ENCODE results near the gene SOCS7.

SOCS7 gene

DNA sequence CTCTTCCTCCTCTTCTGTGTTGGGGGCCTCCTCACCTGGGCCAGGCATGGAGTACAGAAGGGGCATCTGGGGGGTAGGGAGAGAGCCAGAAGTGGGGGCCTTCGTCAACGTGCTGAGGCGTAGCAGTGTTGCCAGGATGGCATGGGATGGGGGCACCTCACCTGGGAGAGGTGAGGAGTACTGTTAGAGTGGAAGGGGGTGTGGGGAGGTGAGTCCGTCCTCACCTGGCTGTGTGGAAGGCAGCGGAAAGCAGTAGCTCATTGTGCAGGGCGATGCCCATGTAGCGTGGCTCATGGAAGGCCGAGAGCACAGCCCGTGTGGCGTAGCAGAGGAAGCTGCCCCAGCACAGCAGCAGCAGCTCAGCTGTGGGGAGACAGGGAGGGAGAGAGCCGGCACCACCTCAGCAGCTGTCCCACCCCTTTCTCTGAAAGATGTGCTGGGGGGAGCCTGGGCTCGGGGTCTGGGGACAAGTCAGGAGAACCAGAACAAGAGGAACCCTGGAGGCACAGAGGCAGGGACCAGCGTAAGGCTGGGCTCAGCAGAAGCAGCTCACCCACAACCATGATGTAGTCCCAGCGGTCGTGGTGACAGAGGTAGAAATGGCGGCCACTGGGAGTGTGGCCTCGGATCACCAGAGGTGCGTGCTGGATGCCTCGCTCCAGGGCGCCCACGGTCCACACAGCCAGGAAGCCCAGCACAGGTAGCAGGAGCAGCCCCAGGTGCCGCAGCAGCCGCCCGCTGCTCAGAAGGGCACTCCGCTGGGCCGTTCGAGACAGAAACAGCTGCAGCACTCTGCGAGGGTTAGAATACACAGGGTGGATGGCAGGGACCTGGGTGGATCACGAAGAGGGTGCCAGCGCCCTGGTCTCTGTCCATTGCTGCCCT is 16.9 kb upstream of the SOCS7 start:
- DNase-seq (ENCODE audit: low read depth, low spot score) = no peak

DNA sequence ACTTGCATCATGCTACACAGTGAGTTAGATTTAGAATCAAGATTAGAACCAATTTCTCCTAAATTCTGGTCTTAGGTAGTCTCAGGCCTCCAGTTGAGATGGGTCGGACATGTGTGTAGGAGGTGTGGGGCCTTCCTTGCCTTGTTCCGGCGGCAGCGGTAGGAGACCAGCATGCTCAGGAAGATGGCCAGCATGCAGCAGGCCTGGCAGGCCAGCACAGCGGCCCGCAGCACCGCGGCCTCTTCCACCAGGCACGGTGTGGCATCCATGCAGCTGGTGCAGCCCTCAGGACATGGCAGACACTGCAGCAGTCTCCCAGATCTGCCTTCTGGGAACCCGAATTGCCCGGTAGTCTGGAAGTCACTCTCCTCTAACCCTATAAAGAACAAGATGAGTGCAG is 14.8 kb upstream of the SOCS7 start:
- DNase-seq (ENCODE audit: low read depth, low spot score) = no peak

DNA sequence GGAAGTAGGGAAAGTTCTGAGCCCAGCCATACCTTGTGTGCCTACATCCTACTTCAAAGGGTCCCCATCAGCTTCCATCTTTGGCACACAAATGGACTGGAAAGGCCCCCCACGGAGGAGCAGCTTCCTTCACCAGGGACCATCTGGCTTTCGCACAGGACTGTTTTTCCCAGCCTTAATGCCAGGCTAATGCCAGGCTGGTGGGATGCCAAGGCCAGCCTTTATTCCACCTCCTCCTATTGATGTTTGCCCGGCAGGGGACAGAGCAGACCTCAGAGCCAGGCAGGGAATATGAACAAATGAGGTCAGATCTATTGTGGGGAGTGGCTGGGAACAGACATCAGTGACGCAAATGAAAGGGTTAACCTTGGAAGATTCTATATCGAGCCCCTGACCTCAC is 13.6 kb upstream of the SOCS7 start:
- DNase-seq (ENCODE audit: low read depth, low spot score) = no peak

DNA sequence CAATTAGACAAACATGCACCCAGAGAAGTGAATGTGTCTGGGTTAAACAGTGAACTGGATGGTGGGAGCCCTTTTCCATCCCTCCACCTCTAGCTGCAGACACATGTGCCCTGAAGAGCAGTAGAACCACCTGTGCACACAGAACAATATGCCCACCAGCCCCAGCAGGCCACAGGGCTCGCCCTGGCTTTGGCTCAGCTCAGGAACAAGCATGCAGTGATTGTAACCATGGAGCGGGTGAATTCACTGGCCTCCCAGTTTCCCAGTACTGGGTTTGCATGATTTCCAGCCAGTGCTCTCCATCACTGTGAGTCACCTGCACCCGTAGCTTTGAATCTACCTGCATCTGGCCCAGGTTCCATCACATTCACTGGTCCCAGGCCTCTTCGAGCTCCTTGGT is 13.1 kb upstream of the SOCS7 start:
- no peak for DNase-seq (ENCODE audit: low read depth, low spot score)

DNA sequence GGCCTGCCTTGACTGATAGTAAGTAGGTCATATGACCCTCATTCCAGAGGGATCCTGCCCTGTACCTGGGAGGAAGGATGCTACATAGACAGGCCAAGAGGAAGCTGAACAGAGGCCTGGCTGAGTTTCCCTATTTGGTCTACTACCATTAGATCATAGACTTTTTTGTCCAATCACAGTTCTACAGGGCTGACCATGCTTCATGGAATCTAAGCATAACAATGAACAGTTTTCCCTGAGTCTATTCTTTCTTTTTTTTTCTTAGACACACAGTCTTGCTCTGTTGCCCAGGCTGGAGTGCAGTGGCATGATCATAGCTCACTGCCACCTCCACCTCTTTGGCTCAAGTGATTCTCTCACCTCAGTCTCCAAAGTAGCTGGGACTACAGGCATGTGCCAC is 11.8 kb upstream of the SOCS7 start:
- no peak for DNase-seq (ENCODE audit: low read depth, low spot score)

DNA sequence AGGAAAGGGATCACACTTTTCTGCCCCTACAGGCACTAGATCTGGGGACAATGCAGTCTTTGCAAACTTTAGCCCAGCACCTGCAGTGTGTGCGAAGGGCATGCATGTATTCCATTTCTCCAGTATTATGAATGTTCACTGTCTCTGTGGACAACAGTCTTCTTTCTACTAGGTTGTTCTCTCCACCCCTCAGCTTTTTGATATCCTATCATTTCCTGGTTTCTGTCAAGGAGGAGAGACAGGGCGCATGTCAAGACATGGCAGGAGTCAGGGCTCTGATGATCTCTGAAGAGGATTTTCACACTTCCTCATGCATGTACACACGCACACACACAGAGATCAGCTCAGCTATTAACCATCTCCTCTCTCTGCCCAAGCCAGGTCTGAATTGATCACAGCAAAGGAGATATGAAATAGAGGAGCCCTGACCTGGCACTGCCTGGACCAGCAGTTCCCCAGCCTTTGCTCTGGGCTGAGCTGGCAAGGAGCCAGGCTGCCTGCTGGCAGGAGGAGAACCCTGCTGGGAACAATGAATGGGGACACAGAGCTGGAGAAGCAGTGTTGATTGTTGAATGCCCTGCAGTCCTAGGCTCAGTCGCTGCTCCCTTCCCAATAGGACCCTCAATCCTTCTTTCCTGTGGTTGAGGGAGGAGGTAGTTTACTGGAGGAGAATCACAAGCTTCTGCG is 10.5 kb upstream of the SOCS7 start:
- DNase-seq (ENCODE audit: low read depth, low spot score) = no peak

DNA sequence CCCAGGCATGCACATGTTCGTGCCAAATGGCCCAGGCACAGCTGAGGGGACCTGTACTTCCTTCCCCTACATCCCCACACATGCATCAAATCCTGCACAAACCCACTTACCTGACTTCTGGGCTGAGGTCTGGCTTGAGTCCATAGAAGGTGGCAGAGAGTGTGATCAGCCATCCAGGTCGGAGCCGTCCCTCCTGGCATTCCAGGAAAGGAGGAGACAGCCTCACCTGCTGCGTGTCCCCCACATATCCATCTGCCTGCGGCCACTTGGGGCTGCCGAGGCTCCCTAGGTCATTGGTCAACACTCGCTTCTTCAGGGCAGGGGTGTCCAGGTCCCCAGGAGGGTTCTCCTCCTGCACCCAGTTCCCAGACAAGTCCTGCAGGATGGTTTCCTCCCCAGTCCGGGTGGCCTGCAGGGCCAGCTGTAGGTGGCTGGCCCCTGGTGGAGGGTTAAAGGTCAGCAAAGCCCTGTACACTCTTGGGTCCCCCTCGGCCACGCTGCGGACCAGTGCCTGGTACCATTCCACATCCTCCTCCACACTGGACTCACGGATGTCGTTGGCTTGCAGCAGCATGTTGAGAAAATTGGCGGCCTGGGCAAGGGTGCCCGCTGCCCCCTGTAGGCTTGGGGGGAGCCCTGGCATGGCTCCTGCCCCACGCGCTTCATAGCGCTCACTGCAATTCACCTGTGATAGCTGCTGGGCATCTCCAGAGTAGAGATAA is 8.6 kb upstream of the SOCS7 start:
- DNase-seq (ENCODE audit: low read depth, low spot score) = no peak

DNA sequence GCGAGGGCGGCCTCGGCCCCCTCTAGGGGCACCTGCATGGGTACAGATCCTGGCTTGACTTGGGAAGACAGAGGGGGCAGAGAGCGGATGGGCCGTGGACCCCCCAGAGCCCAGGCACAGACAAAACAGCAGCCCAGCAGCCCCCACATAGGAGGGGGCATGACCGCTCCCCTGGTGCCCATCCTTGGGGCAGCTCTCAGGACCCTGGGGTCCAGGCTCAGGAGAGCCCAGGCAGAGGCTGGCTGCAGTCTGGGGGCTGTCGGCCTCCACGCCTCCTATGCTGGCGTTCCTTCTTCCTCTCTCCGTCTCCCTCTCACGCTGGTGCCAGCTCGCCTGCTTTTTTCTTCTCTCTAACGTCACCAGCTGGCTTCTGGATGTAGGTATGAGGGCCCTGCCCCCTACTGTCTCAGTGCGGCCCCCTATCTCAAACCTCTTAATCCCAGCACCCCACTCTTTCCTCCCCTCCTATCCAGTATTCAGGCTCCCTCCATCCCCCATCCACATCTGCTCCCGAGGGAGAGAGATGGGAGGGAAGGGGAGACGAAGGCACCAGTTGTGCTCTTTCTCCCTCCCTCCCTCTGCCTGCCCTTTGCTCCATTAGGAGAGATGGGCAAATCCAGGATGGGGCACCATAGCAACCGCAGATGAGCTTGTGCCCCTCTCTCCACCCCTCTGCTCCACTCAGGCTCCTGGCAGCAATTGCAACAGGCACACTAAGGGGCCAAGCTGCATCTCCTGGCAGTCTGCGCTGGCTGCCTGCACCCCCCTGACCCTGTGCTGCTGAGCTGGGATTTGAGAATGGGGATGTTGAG is 7.8 kb upstream of the SOCS7 start, which contains the start of gene GPR179:
Gene GPR179, minus strand, starts transcription at position 349 of the 812 bp plus-strand sequence. Its CDS starts 167 bp downstream, at position 182.
- DNase-seq (ENCODE audit: low read depth, low spot score) = no peak

DNA sequence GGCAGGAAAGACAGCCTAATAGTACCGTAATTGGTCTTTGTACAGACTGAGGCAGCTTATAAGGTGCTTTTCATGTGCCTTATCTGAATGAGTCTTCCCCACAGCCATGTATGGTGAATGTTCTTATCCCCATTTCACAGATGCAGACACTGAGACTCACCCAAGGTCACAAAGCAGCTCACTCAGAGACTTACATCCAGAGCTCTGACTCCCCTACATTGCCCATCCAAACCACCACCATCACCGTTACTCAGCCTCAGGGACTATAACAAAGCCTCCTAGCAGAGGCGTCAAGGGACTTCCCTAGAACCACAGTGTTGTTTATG is 7.3 kb upstream of the SOCS7 start:
- DNase-seq (ENCODE audit: low read depth, low spot score) = no peak

DNA sequence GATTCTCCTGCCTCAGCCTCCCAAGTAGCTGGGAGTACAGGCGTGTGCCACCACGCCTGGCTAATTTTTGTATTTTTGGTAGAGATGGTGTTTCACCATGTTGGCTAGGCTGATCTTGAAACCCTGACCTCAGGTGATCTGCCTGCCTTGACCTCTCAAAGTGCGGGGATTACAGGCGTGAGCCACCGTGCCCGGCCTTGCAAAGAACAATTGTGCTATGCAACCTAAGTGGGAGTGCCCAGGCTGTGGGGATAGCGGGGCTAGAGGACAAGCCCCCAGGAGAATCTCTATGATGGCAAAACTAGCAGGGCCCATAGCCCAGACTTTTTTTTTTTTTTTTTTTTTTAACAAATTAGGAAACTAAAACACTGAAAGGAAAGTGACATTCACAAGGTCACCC is 5.9 kb upstream of the SOCS7 start:
- DNase-seq (ENCODE audit: low read depth, low spot score) = no peak

DNA sequence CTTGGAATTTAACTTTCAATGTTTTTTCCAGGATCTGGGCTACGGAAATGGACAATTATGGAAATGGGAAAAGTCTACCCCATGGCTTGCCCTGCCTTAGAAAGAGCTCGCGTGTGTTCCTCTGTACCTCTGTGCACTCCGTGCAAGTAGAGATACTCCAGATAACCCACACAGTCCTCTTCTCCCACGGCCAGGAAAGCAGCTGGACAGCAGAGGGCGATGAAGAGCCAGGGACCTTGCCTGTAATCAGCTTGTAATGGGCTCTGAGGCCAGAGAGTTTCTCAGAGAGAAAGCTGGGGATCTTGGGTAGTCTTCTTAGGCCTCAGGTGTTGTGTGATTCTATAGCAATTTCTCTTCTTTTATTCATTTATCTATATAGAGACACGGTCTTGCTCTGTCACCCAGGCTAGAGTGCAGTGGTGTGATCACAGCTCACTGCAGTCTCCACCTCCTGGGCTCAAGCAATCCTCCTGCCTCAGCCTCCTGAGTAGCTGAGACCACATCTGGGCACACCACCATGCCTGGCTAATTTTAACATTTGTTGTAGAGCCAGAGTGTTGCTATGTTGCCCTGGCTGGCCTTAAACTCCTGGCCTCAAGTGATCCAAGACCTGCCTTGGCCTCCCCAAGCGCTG is 2.4 kb upstream of the SOCS7 start:
- peak; percentile 70 for DNase-seq (ENCODE audit: low read depth, low spot score)

DNA sequence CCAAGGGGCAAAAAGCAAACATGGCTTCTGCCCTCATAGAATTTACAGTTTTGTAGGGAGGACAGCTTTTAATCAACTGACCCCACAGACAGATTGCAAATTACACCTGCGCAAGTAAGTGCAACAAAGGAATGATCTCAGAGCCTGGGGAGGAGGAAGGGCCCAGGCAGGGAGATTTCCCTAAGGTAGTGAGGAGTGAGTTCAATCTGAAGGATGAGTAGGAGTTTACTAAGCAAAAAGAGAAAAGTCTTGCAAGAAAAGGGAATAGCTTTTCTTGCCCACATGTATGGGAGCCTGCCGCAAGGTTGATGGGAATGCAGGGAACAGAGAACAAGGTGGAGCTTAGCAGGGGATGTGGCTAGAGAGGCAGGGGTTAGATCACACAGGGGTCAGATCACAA is 1.6 kb upstream of the SOCS7 start:
- DNase-seq (ENCODE audit: low read depth, low spot score) = no peak

DNA sequence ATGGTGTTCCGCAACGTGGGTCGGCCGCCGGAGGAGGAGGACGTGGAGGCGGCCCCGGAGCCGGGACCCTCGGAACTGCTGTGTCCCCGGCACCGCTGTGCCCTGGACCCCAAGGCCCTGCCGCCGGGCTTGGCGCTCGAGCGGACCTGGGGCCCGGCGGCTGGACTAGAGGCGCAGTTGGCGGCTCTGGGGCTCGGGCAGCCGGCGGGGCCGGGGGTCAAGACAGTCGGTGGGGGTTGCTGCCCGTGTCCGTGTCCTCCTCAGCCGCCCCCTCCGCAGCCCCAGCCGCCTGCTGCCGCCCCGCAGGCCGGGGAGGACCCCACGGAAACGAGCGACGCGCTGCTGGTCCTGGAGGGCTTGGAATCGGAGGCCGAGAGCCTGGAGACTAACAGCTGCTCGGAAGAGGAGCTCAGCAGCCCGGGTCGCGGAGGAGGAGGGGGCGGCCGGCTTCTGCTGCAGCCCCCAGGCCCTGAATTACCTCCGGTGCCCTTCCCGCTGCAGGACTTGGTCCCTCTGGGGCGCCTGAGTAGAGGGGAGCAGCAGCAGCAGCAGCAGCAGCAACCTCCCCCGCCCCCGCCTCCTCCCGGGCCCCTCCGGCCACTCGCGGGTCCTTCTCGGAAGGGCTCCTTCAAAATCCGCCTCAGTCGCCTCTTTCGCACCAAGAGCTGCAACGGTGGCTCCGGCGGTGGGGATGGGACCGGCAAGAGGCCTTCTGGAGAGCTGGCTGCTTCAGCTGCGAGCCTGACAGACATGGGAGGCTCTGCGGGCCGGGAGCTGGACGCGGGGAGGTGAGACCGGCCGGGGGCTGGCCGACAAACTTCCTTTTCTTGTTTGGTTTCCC is 821 bp downstream of the SOCS7 start:
- no peak for DNase-seq (ENCODE audit: low read depth, low spot score)

DNA sequence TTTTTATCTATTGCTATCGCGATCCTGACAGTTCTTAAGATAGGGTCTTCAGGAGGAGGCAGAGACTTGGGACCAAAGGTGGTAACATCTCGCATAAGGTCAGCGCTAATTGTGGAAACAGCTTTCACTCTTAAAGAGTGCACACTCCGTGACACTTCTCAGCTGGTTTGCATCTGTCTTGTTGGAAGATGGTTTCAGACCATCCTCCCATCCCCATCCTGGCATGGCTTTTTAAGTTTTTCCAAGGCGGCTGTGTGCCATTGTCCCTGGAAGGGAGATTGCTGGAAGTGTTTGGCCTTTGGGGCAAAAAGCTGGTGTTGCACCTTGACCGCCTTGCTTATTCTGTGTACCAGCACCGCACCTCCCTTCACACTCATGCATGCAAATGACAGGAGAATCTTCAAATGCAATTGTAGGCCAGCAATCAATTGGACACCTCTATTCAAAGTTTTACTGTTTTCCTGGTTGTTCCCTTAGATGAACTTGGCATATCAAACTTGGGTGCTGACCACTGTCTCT is 1.5 kb downstream of the SOCS7 start:
- no peak for DNase-seq (ENCODE audit: low read depth, low spot score)

DNA sequence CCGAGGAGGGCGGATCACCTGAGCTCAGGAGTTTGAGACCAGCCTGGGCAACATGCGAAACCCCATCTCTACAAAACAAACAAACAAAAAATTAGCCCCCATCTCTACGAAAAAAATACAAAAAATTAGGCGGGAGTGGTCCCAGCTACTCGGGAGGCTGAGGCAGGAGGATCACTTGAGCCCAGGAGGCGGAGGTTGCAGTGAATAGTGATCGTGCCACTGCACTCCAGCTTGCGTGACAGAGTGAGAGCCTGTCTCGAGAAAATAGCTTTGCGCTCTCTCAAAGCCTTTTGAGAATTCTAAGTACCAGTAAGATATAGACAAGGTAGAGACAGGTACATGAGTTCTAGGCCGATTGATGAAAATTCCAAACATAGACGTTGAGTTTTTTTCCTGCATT is 2.0 kb downstream of the SOCS7 start:
- DNase-seq (ENCODE audit: low read depth, low spot score) = no peak

DNA sequence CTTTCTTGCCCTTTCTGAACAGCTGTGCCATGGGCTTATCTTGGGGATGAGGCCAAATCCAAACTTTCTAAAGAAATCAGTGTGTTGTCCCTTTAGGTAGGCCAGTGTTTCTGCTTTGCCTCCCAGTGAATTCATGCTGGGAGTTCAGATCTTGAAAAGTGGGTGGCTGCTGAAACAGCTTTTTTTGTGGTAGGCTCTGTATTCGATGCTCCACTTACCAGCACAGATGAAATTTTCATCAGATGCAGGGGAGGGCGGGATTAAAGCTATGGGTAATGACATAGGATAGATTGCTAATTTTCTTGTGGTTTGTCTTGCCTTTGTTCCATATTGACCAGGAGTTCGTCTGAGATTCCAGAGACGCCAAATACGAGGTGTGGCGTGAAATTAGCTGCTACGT is 2.8 kb downstream of the SOCS7 start:
- no peak for DNase-seq (ENCODE audit: low read depth, low spot score)

DNA sequence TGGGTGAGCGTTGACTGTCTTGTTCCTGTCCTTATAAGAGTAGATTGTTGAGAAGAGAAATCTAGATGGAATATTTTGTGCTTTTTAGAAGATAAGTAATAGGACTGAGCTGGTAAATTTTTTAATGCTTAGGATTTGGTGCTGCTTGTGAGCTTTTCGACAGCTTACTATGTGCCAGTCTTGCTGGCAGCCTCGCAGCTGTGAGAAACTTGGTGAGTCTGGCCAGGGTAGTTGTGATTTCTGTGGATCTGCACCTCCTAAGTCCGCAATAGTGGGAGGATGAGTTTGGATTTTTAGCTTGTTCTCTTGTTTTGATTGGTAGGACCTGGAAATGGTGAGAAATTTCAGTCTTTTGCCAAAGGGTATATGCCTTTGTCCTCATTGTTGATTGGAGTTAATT is 3.6 kb downstream of the SOCS7 start:
- DNase-seq (ENCODE audit: low read depth, low spot score) = no peak

DNA sequence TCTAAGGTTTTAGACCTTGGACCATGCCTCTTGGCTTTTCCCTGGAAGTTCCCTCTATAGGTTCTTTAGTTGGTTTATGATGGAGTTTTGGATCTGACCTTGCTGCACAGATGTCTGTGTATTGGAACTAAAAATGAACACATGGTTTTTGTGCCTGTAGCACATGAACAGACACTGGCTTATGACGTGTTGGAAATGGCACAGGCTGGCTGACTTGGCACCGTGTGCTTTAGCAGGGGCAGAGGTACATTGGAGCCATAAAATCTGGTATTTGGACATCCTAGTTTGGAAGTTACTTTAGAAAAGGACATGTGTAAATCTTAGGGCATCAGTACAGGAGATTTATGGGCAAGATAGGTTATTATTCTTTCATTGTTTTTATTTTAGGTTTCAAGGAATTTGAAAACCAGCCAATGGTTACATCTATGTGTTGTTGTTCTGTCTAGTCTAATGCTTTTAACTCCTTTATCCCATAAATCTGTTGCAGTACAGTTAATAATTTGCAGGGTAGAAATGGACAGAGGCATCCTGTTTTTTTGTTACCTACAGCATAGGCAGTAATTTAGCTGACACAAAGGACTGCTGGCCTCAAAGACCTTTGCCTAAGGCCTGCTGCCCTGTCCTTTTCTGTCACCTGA is 6.0 kb downstream of the SOCS7 start:
- no peak for DNase-seq (ENCODE audit: low read depth, low spot score)
